Activated CD4-positive, alpha-beta T cell treated with anti-CD3 and anti-CD28 coated beads for 1 hour (primary cell): ENCODE measurements around the gene RGL1.

ENCODE experiments used
- DNase-seq: peaks from one replicate; pipeline ENCODE4 v3.0.0-alpha.2; 2020

RGL1 gene

GRCh38 chr1:183787704-183788103 is 17.2 kb upstream of the RGL1 start:
- DNase-seq, result no peak

GRCh38 chr1:183791319-183791718 is 13.6 kb upstream of the RGL1 start:
- DNase-seq, result no peak

- no peak for DNase-seq
These were observed 12.6 kb upstream of the RGL1 start for GRCh38 chr1:183792300-183792699.

- no peak for DNase-seq
These were observed 10.8 kb upstream of the RGL1 start for GRCh38 chr1:183794088-183794487.

GRCh38 chr1:183800449-183800848 is 4.5 kb upstream of the RGL1 start:
- no peak for DNase-seq

- no peak for DNase-seq
These were observed 3.3 kb upstream of the RGL1 start for GRCh38 chr1:183801649-183802048.

GRCh38 chr1:183804387-183804786 is 533 bp upstream of the RGL1 start:
- DNase-seq, result no peak

GRCh38 chr1:183806125-183806524 is 1.2 kb downstream of the RGL1 start:
- DNase-seq, result no peak

GRCh38 chr1:183806675-183807074 is 1.8 kb downstream of the RGL1 start:
- DNase-seq, result no peak

GRCh38 chr1:183807549-183808168 is 2.7 kb downstream of the RGL1 start:
- DNase-seq, result no peak

- DNase-seq, result no peak
These were observed 3.5 kb downstream of the RGL1 start for GRCh38 chr1:183808296-183809027.

- DNase-seq, result no peak
These were observed 5.2 kb downstream of the RGL1 start for GRCh38 chr1:183810121-183810520.

- no peak for DNase-seq
These were observed 6.0 kb downstream of the RGL1 start for GRCh38 chr1:183810756-183811544.

GRCh38 chr1:183812128-183812527 is 7.2 kb downstream of the RGL1 start:
- no peak for DNase-seq

GRCh38 chr1:183812686-183813569 is 8.0 kb downstream of the RGL1 start:
- no peak for DNase-seq

GRCh38 chr1:183814121-183814681 is 9.3 kb downstream of the RGL1 start:
- no peak for DNase-seq

GRCh38 chr1:183816110-183816509 is 11.2 kb downstream of the RGL1 start:
- no peak for DNase-seq

GRCh38 chr1:183817576-183818288 is 12.8 kb downstream of the RGL1 start:
- DNase-seq, result no peak

GRCh38 chr1:183819059-183819458 is 14.1 kb downstream of the RGL1 start:
- DNase-seq, result no peak

- DNase-seq, result no peak
These were observed 16.5 kb downstream of the RGL1 start for GRCh38 chr1:183821309-183821888.

- no peak for DNase-seq
These were observed 17.1 kb downstream of the RGL1 start for GRCh38 chr1:183821889-183822611.
